T-helper 2 cell treated with Interferon-gamma antibody and Interleukin-4, amounts not matched to agents 5 μg/mL and 100 μg/mL, for 36 hours (primary cell): ENCODE results near the gene CALML3.

ENCODE experiments used
- DNase-seq: peaks from one replicate; pipeline ENCODE4 v3.0.0; 2021; ENCODE audit warnings: low spot score
- H3K27ac Mint-ChIP-seq: one replicate; pipeline ENCODE4 v1.8.0; 2021; ENCODE audit warnings: mild to moderate bottlenecking, mixed read lengths
- H3K27me3 Mint-ChIP-seq: one replicate; pipeline ENCODE4 v1.8.0; 2021; ENCODE audit warnings: low read depth, mixed read lengths
- H3K36me3 Mint-ChIP-seq: one replicate; pipeline ENCODE4 v1.8.0; 2021; ENCODE audit warnings: low read depth, mixed read lengths
- H3K4me1 Mint-ChIP-seq: one replicate; pipeline ENCODE4 v1.8.0; 2021; ENCODE audit warnings: low read depth, mixed read lengths
- H3K4me3 Mint-ChIP-seq: one replicate; pipeline ENCODE4 v1.8.0; 2022; ENCODE audit warnings: mild to moderate bottlenecking, moderate library complexity, mixed read lengths
- H3K9me3 Mint-ChIP-seq: one replicate; pipeline ENCODE4 v1.8.0; 2021; ENCODE audit warnings: mixed read lengths

The CALML3 gene

DNA sequence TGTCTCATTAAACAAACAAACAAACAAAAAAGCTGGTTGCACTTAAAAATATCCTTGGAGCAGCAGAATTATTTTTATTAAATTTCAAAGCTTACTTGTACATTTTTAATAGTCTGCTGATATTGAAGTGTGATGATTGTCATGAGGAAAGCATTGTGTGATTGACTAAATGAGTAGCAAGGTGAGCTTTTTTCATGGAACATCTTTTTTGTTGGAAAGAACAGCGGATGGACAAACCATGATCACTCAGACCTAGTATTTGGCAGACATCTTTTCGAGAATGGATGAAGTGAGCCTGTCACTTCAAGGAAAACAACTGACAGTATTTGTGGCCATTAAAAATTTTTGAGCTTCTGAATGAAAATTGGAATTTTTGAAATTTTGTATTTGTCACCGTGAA is 5.7 kb upstream of the CALML3 start:
- Mint-ChIP-seq H3K9me3 (no peaks in the 10 kb centered on the region), H3K4me1 (no peaks in the 10 kb centered on the region), H3K4me3 (no peak overlapping the region), H3K27me3 (peaks cover 15% of the 10 kb centered on the region), H3K36me3 (no peaks in the 10 kb centered on the region), H3K27ac (no peak overlapping the region)
- DNase-seq = no peak

DNA sequence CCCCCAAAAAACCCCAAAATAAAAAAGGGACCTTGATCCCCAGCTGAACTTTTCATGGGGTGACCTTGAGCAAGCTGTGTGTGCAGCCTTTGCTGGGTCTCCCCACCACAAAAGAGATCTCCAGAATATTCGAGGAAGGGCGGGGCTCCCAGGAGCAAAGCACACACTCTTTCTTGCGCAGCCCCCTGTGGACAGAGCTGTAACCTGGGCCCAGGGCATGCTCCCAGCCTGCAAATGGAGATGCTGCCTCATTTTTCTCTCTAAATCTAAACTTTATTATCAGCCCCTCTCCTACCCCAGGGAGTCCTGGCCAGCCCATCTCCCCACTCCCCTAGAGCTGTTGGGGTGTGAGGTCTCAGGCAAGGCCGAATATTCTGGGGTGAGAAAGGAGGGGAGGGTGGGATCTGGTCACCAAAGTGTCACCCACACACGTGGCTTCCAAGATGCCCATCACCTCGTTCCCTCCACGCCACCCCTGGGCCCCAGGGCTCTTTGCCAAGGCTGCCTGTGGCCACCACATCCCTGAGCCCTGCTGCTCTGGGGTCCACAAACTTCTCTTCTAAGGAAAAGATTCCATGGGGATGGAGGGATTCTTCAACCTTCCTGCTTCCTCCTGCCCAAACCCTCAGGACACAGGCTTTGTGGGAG is 1.7 kb upstream of the CALML3 start:
- DNase-seq = no peak
- no peaks in the 10 kb centered on the region for H3K36me3 Mint-ChIP-seq
- H3K4me1 Mint-ChIP-seq = no peaks in the 10 kb centered on the region
- no peak overlapping the region for H3K27ac Mint-ChIP-seq
- H3K9me3 Mint-ChIP-seq = no peaks in the 10 kb centered on the region
- no peak overlapping the region for H3K4me3 Mint-ChIP-seq
- peaks cover 5% of the 10 kb centered on the region for H3K27me3 Mint-ChIP-seq

DNA sequence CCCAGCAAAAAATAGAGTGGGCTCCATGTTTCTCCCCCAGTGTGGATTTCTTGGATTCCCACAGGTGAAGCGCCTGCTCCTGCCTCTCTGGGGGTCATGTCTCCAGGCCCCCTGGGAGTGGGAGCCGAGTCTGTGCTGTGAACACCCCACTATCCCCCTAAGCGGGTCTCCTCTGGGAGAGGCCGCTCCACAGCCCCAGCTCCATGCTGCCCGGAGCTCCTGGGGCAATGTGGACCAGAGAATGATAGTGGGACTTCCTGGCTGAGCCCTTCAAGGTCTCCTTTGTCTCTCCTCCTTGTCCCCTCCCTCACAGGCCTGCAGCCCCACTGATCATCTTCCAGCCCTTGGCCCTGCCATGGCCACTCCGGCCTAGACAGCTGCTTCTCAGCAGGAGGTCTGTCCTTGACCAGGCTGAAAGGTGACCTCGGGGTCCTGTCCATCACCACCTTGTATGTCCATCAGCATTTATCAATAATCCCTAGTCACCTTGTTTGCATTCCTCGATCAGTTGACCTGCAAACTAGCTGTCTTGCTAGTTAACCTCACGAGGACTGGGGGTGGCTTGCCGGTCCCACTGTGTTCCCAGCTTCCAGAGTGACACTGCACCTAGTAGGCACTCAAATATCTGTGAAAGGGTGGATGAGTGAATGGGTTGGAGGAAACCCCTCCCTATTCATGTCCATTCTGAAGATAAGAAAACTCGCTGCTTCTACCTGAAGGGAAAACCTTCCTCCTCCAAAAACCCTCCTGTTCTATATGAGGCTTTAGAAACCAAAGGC is 776 bp upstream of the CALML3 start:
- Mint-ChIP-seq H3K9me3 (no peaks in the 10 kb centered on the region), H3K36me3 (no peaks in the 10 kb centered on the region)

DNA sequence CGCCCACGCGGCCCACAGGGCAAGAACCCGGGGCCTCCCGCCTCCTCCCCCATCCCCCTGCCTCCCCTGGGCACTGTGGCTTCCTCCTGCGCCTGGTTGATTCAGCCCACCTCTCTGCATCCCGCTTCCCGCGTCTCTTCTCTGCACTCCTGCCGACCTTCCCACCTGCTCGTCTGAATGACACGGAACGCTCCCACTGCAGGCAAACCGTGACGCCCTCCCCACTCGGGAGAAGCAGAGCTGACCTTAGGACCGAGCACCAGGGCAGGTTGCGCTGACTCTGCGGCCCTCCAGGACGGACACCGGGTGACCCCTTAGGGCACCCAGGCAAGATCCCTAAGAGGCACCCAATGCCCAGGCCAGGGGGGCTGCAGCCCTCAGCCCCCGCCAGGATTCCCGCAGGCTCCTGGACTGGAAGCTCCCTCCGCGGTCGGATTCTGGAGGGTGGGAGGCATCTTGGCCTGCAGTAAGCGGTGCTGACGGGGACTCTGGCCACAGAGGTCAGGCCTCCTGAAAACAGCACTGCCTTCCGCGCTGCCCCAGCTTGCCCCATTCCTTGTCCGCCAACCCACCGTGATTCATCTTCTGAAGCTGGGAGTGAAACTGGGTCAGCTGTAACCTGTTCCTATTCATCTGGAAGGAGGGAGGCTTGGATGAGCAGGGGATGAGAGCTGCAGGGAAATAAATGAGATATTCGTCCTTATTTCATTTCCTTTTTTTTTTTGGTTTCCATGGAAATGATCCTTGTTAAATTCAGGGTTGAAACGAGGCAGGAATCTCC is 990 bp downstream of the CALML3 start:
- Mint-ChIP-seq H3K9me3 (no peaks in the 10 kb centered on the region), H3K4me3 (no peak overlapping the region), H3K27ac (no peak overlapping the region), H3K4me1 (no peaks in the 10 kb centered on the region), H3K27me3 (no peaks in the 10 kb centered on the region), H3K36me3 (no peaks in the 10 kb centered on the region)
- DNase-seq = no peak

More for the DNA sequence above, 776 bp upstream of the CALML3 start:
- Mint-ChIP-seq H3K4me1 (no peaks in the 10 kb centered on the region), H3K27ac (no peak overlapping the region), H3K4me3 (no peak overlapping the region), H3K27me3 (peaks cover 3% of the 10 kb centered on the region)
- DNase-seq = no peak

- Mint-ChIP-seq H3K36me3 (no peaks in the 10 kb centered on the region), H3K27ac (no peak overlapping the region), H3K4me1 (no peaks in the 10 kb centered on the region), H3K27me3 (no peaks in the 10 kb centered on the region), H3K4me3 (no peak overlapping the region), H3K9me3 (no peaks in the 10 kb centered on the region)
- DNase-seq = no peak
These were observed 2.0 kb downstream of the CALML3 start for GRCh38 chr10:5526691-5527331.

DNA sequence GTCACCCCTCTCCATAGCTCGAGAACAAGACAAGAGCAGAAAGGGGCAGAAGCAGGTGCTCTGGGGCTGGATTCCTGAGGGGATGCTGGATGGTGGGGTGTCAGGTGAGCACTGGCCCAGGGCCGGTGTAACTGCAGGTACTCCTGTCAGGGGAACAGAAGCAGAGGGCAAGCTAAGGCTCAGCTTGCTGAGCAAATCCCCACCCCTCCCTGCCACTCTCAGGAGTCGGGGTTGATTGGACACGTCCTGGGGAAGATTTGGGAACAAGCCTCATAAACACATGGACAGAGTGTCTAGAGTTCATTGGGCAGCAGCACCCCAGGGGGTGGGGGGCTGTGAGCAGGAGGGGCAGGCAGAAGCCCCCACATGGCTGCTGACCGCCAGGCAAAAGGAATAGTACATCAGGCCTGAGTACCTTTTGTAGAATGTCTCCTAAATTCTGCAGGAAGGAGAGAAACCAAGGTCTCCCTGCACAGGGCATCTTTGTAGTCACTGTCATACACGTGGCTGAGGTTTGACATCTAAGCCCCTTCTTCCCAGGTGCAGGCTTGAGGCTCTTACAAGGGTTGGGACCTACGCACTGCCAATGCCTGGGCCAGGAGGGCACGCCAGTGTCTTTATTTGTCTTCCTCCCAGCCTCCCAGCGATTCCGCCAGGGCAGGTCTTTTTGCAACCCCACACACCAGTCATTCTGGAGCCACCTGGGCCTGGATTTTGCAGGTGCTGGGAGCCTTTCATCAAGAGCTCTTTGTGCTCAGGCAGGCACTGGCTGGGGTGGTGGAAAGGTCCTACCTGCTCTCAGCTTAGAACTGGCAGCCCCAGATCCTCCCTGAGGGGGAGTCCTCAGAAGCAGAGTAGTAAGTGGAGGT is 2.8 kb downstream of the CALML3 start:
- Mint-ChIP-seq H3K4me3 (no peak overlapping the region), H3K27me3 (no peaks in the 10 kb centered on the region), H3K9me3 (no peaks in the 10 kb centered on the region), H3K36me3 (no peaks in the 10 kb centered on the region), H3K27ac (no peak overlapping the region), H3K4me1 (no peaks in the 10 kb centered on the region)
- no peak for DNase-seq

- Mint-ChIP-seq H3K9me3 (no peaks in the 10 kb centered on the region), H3K27ac (no peak overlapping the region), H3K4me1 (no peaks in the 10 kb centered on the region), H3K36me3 (no peaks in the 10 kb centered on the region), H3K4me3 (no peak overlapping the region), H3K27me3 (no peaks in the 10 kb centered on the region)
- DNase-seq = no peak
These were observed 4.4 kb downstream of the CALML3 start for GRCh38 chr10:5528989-5529701.

GRCh38 chr10:5529702-5530411 is 5.1 kb downstream of the CALML3 start:
- Mint-ChIP-seq H3K4me1 (no peaks in the 10 kb centered on the region), H3K4me3 (no peak overlapping the region), H3K9me3 (no peaks in the 10 kb centered on the region), H3K27me3 (no peaks in the 10 kb centered on the region), H3K27ac (no peak overlapping the region), H3K36me3 (no peaks in the 10 kb centered on the region)
- DNase-seq = no peak

DNA sequence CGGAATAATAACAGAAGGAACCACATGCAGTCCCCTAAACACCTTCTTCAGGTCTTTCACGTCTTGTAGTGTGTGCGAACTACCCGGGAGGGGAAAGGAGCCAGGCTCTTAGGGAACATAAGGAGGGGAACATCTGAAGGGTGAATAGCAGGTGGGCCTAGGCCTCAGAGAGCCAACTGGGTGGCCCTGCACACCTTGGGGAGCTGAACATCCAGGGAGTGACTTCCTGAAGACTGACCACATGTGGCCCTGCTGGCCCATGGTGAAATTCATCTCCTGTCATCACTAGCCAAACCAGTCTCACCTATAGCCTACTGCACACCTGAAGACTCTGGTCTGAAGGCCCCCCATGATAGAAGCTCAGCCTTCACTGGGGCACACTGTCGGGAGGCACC is 5.6 kb downstream of the CALML3 start:
- Mint-ChIP-seq H3K9me3 (no peaks in the 10 kb centered on the region), H3K4me3 (no peak overlapping the region), H3K27me3 (no peaks in the 10 kb centered on the region), H3K4me1 (no peaks in the 10 kb centered on the region), H3K36me3 (no peaks in the 10 kb centered on the region), H3K27ac (no peak overlapping the region)
- no peak for DNase-seq

DNA sequence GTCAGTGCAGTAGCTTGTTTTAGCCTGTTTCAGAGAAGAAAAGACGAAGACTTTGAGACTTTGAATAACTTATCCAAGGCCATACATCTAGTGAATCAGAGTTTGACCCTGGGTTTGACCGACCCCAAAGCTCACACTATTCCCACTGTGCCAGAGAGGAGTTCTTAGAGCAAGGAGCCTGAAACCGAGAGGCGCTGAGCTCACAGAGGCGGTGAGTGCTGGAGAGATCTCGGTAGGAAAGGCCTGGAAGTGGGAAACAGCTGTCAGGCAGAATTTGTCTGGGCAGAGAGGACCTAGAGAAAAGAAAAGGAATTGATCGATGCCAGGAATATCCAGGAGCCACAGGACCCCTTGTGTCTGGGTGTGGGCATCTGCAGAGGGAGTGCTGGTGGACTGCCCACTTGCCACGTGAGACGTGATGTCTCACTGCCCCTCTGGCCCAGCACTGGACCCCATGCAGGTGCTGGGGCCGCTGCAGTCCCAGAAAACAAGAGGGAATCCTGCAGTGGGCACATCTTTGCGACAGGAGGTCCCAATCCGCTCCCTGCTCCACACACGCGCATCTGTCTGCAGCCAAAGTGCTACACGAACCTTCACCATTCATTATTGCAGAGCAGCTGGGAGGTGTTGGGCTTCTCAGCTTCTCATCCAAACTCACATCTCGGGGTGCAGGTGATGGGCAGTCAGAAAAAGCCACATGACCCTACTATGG is 6.2 kb downstream of the CALML3 start:
- Mint-ChIP-seq H3K9me3 (no peaks in the 10 kb centered on the region), H3K36me3 (no peaks in the 10 kb centered on the region), H3K27me3 (no peaks in the 10 kb centered on the region), H3K4me1 (no peaks in the 10 kb centered on the region), H3K4me3 (no peak overlapping the region), H3K27ac (no peak overlapping the region)
- no peak for DNase-seq

- Mint-ChIP-seq H3K27me3 (no peaks in the 10 kb centered on the region), H3K27ac (no peak overlapping the region), H3K36me3 (no peaks in the 10 kb centered on the region), H3K4me3 (no peak overlapping the region), H3K4me1 (no peaks in the 10 kb centered on the region), H3K9me3 (no peaks in the 10 kb centered on the region)
- no peak for DNase-seq
These were observed 7.0 kb downstream of the CALML3 start for GRCh38 chr10:5531558-5532306.
